ENCODE data around the gene PMP22.
"Not testable (repeated sequence)": the region's sequence is repeated elsewhere in the genome, so short reads cannot be mapped to it uniquely, and the experiment has no call there.

The PMP22 gene

GRCh38 chr17:15250135-15250860 is 14.8 kb downstream of the PMP22 start:
- no peak for DNase-seq

- DNase-seq: no peak
Observed at GRCh38 chr17:15249487-15249886, 15.6 kb downstream of the PMP22 start.

GRCh38 chr17:15247891-15248529 is 17.1 kb downstream of the PMP22 start:
- no peak for DNase-seq

- no peak for DNase-seq
Observed at GRCh38 chr17:15245054-15245453, 20.1 kb downstream of the PMP22 start.

- no peak for DNase-seq
Observed at GRCh38 chr17:15240644-15241043, 24.5 kb downstream of the PMP22 start.

GRCh38 chr17:15239491-15239890 is 25.6 kb downstream of the PMP22 start:
- DNase-seq: no peak

- DNase-seq: no peak
Observed at GRCh38 chr17:15238676-15239422, 26.3 kb downstream of the PMP22 start.

GRCh38 chr17:15238057-15238456 is 27.1 kb downstream of the PMP22 start:
- no peak for DNase-seq

GRCh38 chr17:15237106-15237425 is 28.1 kb downstream of the PMP22 start:
- DNase-seq: no peak

- DNase-seq: no peak
Observed at GRCh38 chr17:15236281-15237105, 28.6 kb downstream of the PMP22 start.

- no peak for DNase-seq
Observed at GRCh38 chr17:15233971-15234370, 31.2 kb downstream of the PMP22 start.

- DNase-seq: no peak
Observed at GRCh38 chr17:15233022-15233805, 31.9 kb downstream of the PMP22 start.

- DNase-seq: no peak
Observed at GRCh38 chr17:15232517-15232915, 32.6 kb downstream of the PMP22 start.

- DNase-seq: no peak
Observed at GRCh38 chr17:15231851-15232516, 33.1 kb downstream of the PMP22 start.

GRCh38 chr17:15230866-15231265 is 34.3 kb downstream of the PMP22 start:
- DNase-seq: no peak

- not testable (repeated sequence) for DNase-seq
Observed at GRCh38 chr17:15221827-15222226, 43.3 kb downstream of the PMP22 start.

GRCh38 chr17:15220785-15221184 is 44.3 kb downstream of the PMP22 start:
- no peak for DNase-seq

- no peak for DNase-seq
Observed at GRCh38 chr17:15216481-15216880, 48.6 kb downstream of the PMP22 start.

- DNase-seq: peak; percentile 11
Observed at GRCh38 chr17:15213381-15214087, 51.6 kb downstream of the PMP22 start.

GRCh38 chr17:15210247-15210646 is 54.9 kb downstream of the PMP22 start:
- no peak for DNase-seq

- DNase-seq: not testable (repeated sequence)
Observed at GRCh38 chr17:15203062-15203461, 62.1 kb downstream of the PMP22 start.

Data from NCI-H1105 (cell line).